22Rv1 (cell line): ENCODE data around the gene RPS6KL1.
A peak's percentile ranks its signal among the peaks of the same experiment; 100 is the strongest.

Experiments used
- H3K27ac ChIP-seq: fragments of 450-650 bp; 2 replicates; pipeline ENCODE4 v1.5.1; 2017
- ZFX ChIP-seq: fragments of 450-650 bp; IDR thresholded peaks from 2 replicates; pipeline ENCODE4 v1.6.1; 2017; ENCODE audit warnings: antibody characterized with exemption, borderline replicate concordance
- TF ChIP-seq, protein P1 (sequence below): fragments of 450-650 bp; IDR thresholded peaks from 2 replicates; pipeline ENCODE4 v1.5.1; 2017; ENCODE audit warnings: mild to moderate bottlenecking

RPS6KL1 gene

DNA sequence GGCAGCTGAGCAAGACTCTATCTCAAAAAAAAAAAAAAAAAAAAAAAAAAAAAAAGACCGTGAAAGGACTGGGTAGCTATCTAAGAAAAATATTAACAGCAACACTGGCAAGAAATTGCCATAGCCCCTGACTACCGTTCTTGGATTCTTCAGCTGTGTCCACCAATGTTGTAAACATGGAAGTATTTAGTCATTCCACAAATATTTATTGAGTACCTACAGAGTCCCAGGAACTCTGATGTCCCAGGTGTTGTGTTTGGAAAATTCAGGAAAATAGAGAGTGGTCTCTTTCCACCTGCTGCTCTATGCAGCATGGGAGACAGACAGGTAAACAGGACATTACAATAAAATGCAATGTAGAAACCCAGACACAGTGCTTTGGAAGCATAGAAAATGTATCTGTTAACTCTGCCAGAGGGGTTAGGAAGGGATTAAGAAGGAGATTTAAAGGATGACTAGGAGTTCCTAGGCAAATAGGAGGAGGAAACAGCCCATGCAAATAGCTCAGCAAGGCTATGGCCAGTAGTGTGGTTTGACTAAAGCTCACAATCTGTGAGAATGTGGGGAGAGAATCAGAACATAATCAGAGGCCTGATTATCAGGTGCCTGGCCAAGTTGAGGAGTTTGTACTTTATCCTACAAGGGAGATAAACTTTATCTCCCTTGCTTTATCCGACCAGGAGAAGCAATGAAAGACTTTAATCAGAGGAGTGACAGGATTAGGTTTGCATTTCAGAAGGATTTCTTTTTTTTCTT, 43.5 kb downstream of the RPS6KL1 start:
- TF ChIP-seq, protein P1, sequence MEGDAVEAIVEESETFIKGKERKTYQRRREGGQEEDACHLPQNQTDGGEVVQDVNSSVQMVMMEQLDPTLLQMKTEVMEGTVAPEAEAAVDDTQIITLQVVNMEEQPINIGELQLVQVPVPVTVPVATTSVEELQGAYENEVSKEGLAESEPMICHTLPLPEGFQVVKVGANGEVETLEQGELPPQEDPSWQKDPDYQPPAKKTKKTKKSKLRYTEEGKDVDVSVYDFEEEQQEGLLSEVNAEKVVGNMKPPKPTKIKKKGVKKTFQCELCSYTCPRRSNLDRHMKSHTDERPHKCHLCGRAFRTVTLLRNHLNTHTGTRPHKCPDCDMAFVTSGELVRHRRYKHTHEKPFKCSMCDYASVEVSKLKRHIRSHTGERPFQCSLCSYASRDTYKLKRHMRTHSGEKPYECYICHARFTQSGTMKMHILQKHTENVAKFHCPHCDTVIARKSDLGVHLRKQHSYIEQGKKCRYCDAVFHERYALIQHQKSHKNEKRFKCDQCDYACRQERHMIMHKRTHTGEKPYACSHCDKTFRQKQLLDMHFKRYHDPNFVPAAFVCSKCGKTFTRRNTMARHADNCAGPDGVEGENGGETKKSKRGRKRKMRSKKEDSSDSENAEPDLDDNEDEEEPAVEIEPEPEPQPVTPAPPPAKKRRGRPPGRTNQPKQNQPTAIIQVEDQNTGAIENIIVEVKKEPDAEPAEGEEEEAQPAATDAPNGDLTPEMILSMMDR = no peak
- TF ChIP-seq ZFX = no peak
- peak overlapping the region; percentile 32; the same call in 1 of the 2 replicates for H3K27ac ChIP-seq

DNA sequence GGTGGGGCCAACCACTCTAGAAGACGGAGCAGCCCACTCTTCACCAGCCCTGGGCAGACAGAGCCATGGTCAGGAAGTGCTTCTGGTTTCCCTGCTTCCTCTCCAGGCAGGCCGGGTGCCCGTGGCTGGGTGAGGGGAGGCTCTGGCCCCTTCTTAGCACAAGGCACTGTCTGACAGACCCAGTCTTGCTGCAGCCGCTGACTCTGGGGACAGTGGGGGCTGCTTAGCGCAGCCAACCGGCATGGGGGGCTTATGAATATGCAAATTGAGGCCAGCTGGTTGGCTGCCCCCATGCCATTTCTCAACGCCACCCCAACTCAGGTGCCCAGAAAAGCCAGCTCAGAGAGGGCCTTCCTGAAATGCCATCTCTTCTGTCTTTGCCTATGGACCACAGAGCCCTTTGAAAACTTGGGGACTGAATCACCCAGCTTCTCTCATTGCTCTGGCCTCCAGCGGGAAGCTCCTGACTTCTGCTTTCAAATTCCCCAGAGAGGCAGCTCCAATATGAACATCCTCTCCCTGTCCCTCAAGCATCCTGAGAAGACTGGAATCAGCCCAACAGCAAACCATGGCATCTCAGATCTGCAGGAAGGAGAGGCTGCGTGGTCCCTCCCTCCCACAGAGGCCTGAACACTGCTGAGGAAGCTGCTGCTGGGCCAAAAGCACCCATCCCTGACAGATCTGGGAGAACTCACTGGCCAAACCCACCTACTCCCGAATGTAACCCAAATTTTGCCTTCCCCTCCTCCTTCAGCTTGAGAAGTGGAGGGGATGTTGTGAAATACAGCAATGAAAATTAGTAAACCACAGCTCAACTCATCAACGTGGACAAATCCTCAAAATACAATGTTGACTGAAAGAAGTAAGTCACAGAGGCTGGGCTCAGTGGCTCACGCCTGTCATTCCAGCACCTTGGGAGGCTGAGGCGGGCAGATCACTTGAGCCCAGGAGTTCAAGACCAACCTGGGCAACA, 46.8 kb downstream of the RPS6KL1 start, which contains the start of gene PROX2:
TSS of gene PROX2 (minus strand) at position 205 of the 973 bp plus-strand sequence. CDS start 12,311 bp downstream, outside the sequence.
- no peak for TF ChIP-seq ZFX
- TF ChIP-seq, protein P1 = no peak
- no peak within 1 kb of the TSS for H3K27ac ChIP-seq

DNA sequence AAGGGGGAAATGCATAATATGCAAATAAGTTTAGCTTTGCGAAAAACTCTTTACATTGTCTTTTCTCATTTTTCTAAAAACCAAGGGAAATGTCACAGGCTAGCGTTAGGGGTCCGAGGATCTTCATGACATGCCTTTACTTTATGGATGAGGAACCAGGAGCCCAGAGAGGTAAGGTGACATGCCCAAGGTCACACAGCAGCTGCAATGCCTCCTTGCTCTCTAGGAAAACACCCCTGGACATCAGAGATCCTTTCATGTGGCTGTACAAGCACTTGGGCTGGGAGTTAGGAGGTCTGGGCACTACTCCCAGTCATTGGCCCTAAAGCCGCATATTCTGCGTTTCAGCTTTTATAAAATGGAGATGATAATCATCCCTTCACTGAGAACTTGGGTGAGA, 47.9 kb downstream of the RPS6KL1 start:
- TF ChIP-seq ZFX = no peak
- TF ChIP-seq, protein P1 = no peak
- H3K27ac ChIP-seq = no peak overlapping the region

DNA sequence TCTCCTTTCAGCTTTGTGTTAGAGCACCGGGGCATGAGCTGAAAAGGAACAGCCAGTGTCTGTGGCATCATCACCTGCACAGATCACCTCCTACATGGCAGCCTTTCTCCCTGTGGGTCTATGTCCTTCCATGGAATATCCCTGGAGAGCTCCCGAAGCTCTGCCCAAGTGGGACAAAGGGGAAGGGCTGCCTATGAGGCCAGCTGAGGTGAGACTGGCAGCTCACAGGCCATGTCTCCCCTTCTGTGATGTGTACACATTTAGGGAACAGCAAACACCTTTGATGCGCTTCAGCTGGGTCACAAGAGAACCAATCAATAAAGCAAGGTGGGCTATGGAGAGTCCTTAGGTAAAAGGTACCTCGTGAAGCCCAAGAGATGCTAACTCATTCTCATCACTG, 51.2 kb downstream of the RPS6KL1 start:
- H3K27ac ChIP-seq = no peak overlapping the region
- TF ChIP-seq, protein P1 = no peak

DNA sequence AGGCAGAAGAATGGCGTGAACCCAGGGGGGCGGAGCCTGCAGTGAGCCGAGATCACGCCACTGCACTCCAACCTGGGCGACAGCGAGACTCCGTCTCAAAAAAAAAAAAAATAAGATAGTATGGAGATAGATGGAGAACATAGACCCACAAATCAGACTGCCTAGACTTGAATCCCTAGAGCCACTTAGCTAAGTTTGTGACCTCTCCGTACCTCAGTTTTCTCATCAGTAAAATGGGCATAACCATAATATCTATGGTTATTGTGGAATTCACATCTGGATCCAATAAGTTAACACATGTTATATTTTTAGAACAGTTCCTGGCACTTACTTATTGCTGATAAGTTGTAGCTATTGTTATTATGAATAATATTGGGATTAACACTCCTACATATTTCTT, 54.3 kb downstream of the RPS6KL1 start:
- H3K27ac ChIP-seq = no peak overlapping the region
- TF ChIP-seq, protein P1 = no peak
- no peak for TF ChIP-seq ZFX

DNA sequence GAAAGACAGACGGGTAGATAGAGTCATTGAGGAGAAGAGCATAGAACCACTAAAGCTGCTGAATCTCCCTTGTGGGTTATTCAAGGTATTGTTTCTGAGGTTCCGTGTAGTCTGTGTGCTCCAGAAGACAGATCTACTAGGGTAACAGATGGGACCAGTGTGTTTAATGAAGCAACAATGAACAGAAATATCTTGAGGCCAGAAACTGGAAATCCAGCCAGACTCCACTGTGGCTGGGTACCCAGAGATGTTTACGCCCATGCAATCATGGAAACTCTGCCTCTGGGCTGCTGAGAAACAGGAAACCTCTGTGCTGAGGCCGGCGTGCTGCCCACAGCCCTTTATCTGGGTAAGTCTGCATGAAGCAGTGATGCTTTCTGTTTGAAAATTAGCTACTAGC, 55.4 kb downstream of the RPS6KL1 start:
- H3K27ac ChIP-seq = no peak overlapping the region

More for the DNA sequence above, 55.4 kb downstream of the RPS6KL1 start:
- no peak for TF ChIP-seq ZFX
- TF ChIP-seq, protein P1 = no peak
